Adrenal gland (tissue), 12 donors: Measurements from ENCODE around the gene SLC32A1. TPM values are rescaled to one million over a fixed set of nuclear protein-coding genes. Genes with fewer than 3 reads are reported as not detected.

Experiments used
- DNase-seq, 7 donors: peaks; one replicate each; pipeline ENCODE4 v3.0.0-alpha.2; 2019 to 2020
- H3K27ac ChIP-seq, 5 donors: fragments of 200-600 bp; sonication (generic) in 4 of 5; 1 replicate in 3 of 5; 2 replicates in 2 of 5; pipeline versions ENCODE4 v1.5.1 to v1.8.0; 2016 to 2020; ENCODE audit warnings: mild to moderate bottlenecking in 1 of 5
- H3K27me3 ChIP-seq: fragments of 200-600 bp; 2 replicates; pipeline ENCODE4 v1.8.0; 2021
- H3K36me3 ChIP-seq, 2 donors: fragments of 200-600 bp; replicated peaks in 1 of 2; 1 replicate in 1 of 2; 2 replicates in 1 of 2; pipeline versions ENCODE4 v1.5.1 to v1.8.0; 2018 to 2022
- H3K4me1 ChIP-seq, 2 donors: fragments of 200-600 bp; replicated peaks in 1 of 2; 1 replicate in 1 of 2; 2 replicates in 1 of 2; pipeline versions ENCODE4 v1.5.1 to v1.8.0; 2018 to 2021
- H3K4me3 ChIP-seq, 4 donors: fragments of 200-600 bp; sonication (generic) in 3 of 4; one replicate each; pipeline ENCODE4 v1.5.1; 2016 to 2018
- H3K9me3 ChIP-seq, 3 donors: fragments of 200-600 bp; sonication (generic) in 1 of 3; replicated peaks in 1 of 3; 1 replicate in 2 of 3; 2 replicates in 1 of 3; pipeline versions ENCODE4 v1.5.1 to v1.8.0; 2016 to 2021
- CTCF ChIP-seq, 6 experiments: fragments of 450-650 bp in 4 of 6; fragments of 200-600 bp in 2 of 6; sonication (generic) in 1 of 6; IDR thresholded peaks; 1 replicate in 5 of 6; 2 replicates in 1 of 6; pipeline versions ENCODE4 v1.5.1 to v1.8.0; 2016 to 2021; ENCODE audit warnings: antibody characterized with exemption in 6 of 6, mild to moderate bottlenecking in 2 of 6, moderate library complexity in 1 of 6
- POLR2A ChIP-seq, 2 donors: fragments of 450-650 bp; IDR thresholded peaks; one replicate each; pipeline ENCODE4 v1.6.1; 2017; ENCODE audit warnings: antibody characterized with exemption in 2 of 2, mild to moderate bottlenecking in 2 of 2, moderate library complexity in 1 of 2
- WGBS, 4 donors: extraction: QIAGEN DNeasy Blood & Tissue Kit in 2 of 4; methylation state at CpG; one replicate each; pipeline versions ENCODE4 v1.1.5 to v1.1.7; 2013 to 2017; 5-methylcytosine and 5-hydroxymethylcytosine counted together
- intact Hi-C, 2 donors: fragments of 100-400 bp; cut with DNase I; formaldehyde crosslinking; loops; one replicate each; pipeline versions ENCODE4 v1.14.1 to v1.15.0; 2022 to 2023
- polyA plus RNA-seq, 3 donors: library from polyadenylated mRNA; stranded (reverse); fragments of 200-250 nt in 2 of 3; fragments of 350-450 nt in 1 of 3; fragmentation: Illumina TruSeq in 1 of 3; extraction: RNeasy Lipid Tissue Mini Kit (QIAGEN cat#74804) in 1 of 3; gene quantifications; one replicate each; pipeline ENCODE4 v1.2.3, GENCODE V29; 2013 to 2014
- total RNA-seq, 9 donors: library from RNA; depleted of rRNA in 4 of 9; stranded (reverse); fragments of >200 nt in 4 of 9; fragments of 120-200 nt in 1 of 9; fragmentation: NEBNext Ultra II Directional in 1 of 9; extraction: Animal tissue kit (Norgen Biotek cat#: 25700) in 1 of 9; gene quantifications; one replicate each; pipeline versions ENCODE4 v1.1.0 to v1.2.4, GENCODE V29; 2013 to 2023
- donor health status: healthy with polysubstance abuse.
- donor health status: Bipolar disorder and iron deficiency.
- donor health status: DM: yes; HTN: yes; CAD: no.
- donor health status: DM: no; HTN: no; CAD: no.
- donor health status: DM: no; HTN: no; CAD: no.
- donor health status: DM: yes; HTN: yes; CAD: no.

SLC32A1 gene
- total and polyA plus RNA-seq, 12 donors: 0.24 TPM; not detected in 11

- intact Hi-C loops: no loop called here
- no peak for TF ChIP-seq CTCF (IDR thresholded peaks at IDR 0.05)
- TF ChIP-seq POLR2A (IDR thresholded peaks at IDR 0.05): no peak
- Histone ChIP-seq H3K4me3 (no peak overlapping the region), H3K27ac (no peak overlapping the region), H3K27me3 (no peaks in the 10 kb centered on the region), H3K9me3 (no peaks in the 10 kb centered on the region), H3K4me1 (no peaks in the 10 kb centered on the region), H3K36me3 (no peaks in the 10 kb centered on the region)
- DNase-seq: no peak
- 73 to 80% (median 74%) methylated on average over 15 of the region's 15 CpGs for WGBS, 4 donors
Observed at GRCh38 chr20:38698541-38698940, 25.7 kb upstream of the SLC32A1 start.

- Histone ChIP-seq H3K27me3 (no peaks in the 10 kb centered on the region), H3K4me1 (no peaks in the 10 kb centered on the region), H3K36me3 (no peaks in the 10 kb centered on the region), H3K4me3 (no peak overlapping the region), H3K27ac (no peak overlapping the region), H3K9me3 (no peaks in the 10 kb centered on the region)
- TF ChIP-seq CTCF (IDR thresholded peaks at IDR 0.05): no peak
- no peak for TF ChIP-seq POLR2A (IDR thresholded peaks at IDR 0.05)
- intact Hi-C loops: no loop called here
- no peak for DNase-seq
- 30 to 56% (median 47%) methylated on average over 4 of the region's 4 CpGs for WGBS, 4 donors
Observed at GRCh38 chr20:38700141-38700540, 24.1 kb upstream of the SLC32A1 start.

GRCh38 chr20:38700926-38701325 is 23.4 kb upstream of the SLC32A1 start:
- Histone ChIP-seq H3K4me1 (no peaks in the 10 kb centered on the region), H3K36me3 (no peaks in the 10 kb centered on the region), H3K27ac (no peak overlapping the region), H3K4me3 (no peak overlapping the region), H3K27me3 (no peaks in the 10 kb centered on the region), H3K9me3 (no peaks in the 10 kb centered on the region)
- WGBS, 4 donors: 69 to 83% (median 81%) methylated on average over 3 of the region's 3 CpGs
- TF ChIP-seq CTCF (IDR thresholded peaks at IDR 0.05) (no peak), POLR2A (IDR thresholded peaks at IDR 0.05) (no peak)
- intact Hi-C loops: no loop called here
- DNase-seq: no peak

- no peaks in the 10 kb centered on the region for H3K36me3 ChIP-seq
- no peak overlapping the region for H3K4me3 ChIP-seq
- no peaks in the 10 kb centered on the region for H3K9me3 ChIP-seq
- no peaks in the 10 kb centered on the region for H3K4me1 ChIP-seq
- no peak overlapping the region for H3K27ac ChIP-seq
- DNase-seq: no peak
- TF ChIP-seq POLR2A (IDR thresholded peaks at IDR 0.05) (no peak), CTCF (IDR thresholded peaks at IDR 0.05) (no peak)
- no peaks in the 10 kb centered on the region for H3K27me3 ChIP-seq
- intact Hi-C loops: no loop called here
- WGBS, 4 donors: 66 to 87% (median 76%) methylated on average over 3 of the region's 3 CpGs
Observed at GRCh38 chr20:38703526-38703925, 20.8 kb upstream of the SLC32A1 start.
